Small intestine (tissue), 16 donors: ENCODE results near the gene ENC1. TPM values are rescaled to one million over a fixed set of nuclear protein-coding genes. Genes with fewer than 3 reads are reported as not detected.
"Not testable (repeated sequence)": the region's sequence is repeated elsewhere in the genome, so short reads cannot be mapped to it uniquely, and the experiment has no call there.

Experiments
- DNase-seq, 2 donors: peaks; one replicate each; pipeline versions ENCODE4 v3.0.0 to v3.0.0-alpha.2; 2013
- FAIRE-seq: peaks from 2 replicates; lab custom pipeline; 2012; peaks lifted over from hg19 to GRCh38; lab: Jason Lieb, UNC
- H3K27ac ChIP-seq, 3 donors: one replicate each; pipeline ENCODE4 v1.5.1; 2013; ENCODE audit warnings: low read length in 2 of 3, mild to moderate bottlenecking in 2 of 3, control low read depth in 1 of 3, inconsistent platforms in 1 of 3, low read depth in 1 of 3, moderate library complexity in 1 of 3
- H3K27me3 ChIP-seq, 3 donors: one replicate each; pipeline ENCODE4 v1.6.1; 2013; ENCODE audit warnings: low read length in 3 of 3, inconsistent platforms in 1 of 3; ENCODE audit not compliant: control insufficient read depth in 3 of 3, insufficient read depth in 3 of 3
- H3K36me3 ChIP-seq, 3 donors: one replicate each; pipeline ENCODE4 v1.6.1; 2013; ENCODE audit warnings: low read length in 3 of 3, inconsistent platforms in 1 of 3, low read depth in 1 of 3, mild to moderate bottlenecking in 1 of 3, moderate library complexity in 1 of 3; ENCODE audit not compliant: control insufficient read depth in 3 of 3, insufficient read depth in 2 of 3
- H3K4me1 ChIP-seq, 3 donors: one replicate each; pipeline ENCODE4 v1.6.1; 2013; ENCODE audit warnings: low read length in 2 of 3, inconsistent platforms in 1 of 3, low read depth in 1 of 3, mild to moderate bottlenecking in 1 of 3, moderate library complexity in 1 of 3; ENCODE audit not compliant: control insufficient read depth in 3 of 3, insufficient read depth in 2 of 3
- H3K4me3 ChIP-seq, 3 donors: one replicate each; pipeline ENCODE4 v1.5.1; 2013; ENCODE audit warnings: low read length in 3 of 3, control low read depth in 1 of 3, inconsistent platforms in 1 of 3, low read depth in 1 of 3, mild to moderate bottlenecking in 1 of 3, moderate library complexity in 1 of 3
- H3K9me3 ChIP-seq, 2 donors: one replicate each; pipeline ENCODE4 v1.6.1; 2013; ENCODE audit warnings: low read depth in 1 of 2, low read length in 1 of 2; ENCODE audit not compliant: control insufficient read depth in 2 of 2, insufficient read depth in 1 of 2
- WGBS, 3 donors: extraction: QIAGEN DNeasy Blood & Tissue Kit; methylation state at CpG; one replicate each; pipeline ENCODE4 v1.1.7; 2013; 5-methylcytosine and 5-hydroxymethylcytosine counted together
- long read RNA-seq, 10 donors: transcript quantifications; one replicate each; lab custom pipeline, GENCODE V29; 2026
- polyA plus RNA-seq, 4 donors: library from polyadenylated mRNA; stranded (reverse) in 3 of 4; unstranded in 1 of 4; fragments of 200-250 nt in 3 of 4; fragments of 120-200 nt in 1 of 4; gene quantifications; one replicate each; pipeline versions ENCODE4 v1.2.1 to v1.2.3, GENCODE V29; 2013
- donor health status: healthy with polysubstance abuse.
- donor health status: control.
- donor health status: control.
- donor health status: Bipolar disorder and iron deficiency.
- donor health status: healthy.

Gene ENC1, protein sequence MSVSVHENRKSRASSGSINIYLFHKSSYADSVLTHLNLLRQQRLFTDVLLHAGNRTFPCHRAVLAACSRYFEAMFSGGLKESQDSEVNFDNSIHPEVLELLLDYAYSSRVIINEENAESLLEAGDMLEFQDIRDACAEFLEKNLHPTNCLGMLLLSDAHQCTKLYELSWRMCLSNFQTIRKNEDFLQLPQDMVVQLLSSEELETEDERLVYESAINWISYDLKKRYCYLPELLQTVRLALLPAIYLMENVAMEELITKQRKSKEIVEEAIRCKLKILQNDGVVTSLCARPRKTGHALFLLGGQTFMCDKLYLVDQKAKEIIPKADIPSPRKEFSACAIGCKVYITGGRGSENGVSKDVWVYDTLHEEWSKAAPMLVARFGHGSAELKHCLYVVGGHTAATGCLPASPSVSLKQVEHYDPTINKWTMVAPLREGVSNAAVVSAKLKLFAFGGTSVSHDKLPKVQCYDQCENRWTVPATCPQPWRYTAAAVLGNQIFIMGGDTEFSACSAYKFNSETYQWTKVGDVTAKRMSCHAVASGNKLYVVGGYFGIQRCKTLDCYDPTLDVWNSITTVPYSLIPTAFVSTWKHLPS
- polyA plus RNA-seq: 100 to 1,000 TPM in 1 of 4 donors, 10 to 100 TPM in 2, 1 to 10 TPM in 1; 6.8 to 107 (median 16.9) TPM
- long read RNA-seq, donor 1, full-length matches to known transcripts: 26 of 111 reads
- long read RNA-seq, donor 1, partial matches to known transcripts: 85 of 111 reads
- long read RNA-seq, donor 1, other reads (novel, unspliced or antisense): 0 of 111 reads
- long read RNA-seq, donor 2, full-length matches to known transcripts: 8 of 24 reads
- long read RNA-seq, donor 2, partial matches to known transcripts: 16 of 24 reads
- long read RNA-seq, donor 2, other reads (novel, unspliced or antisense): 0 of 24 reads
- long read RNA-seq, donor 3, full-length matches to known transcripts: 2 of 44 reads
- long read RNA-seq, donor 3, partial matches to known transcripts: 42 of 44 reads
- long read RNA-seq, donor 3, other reads (novel, unspliced or antisense): 0 of 44 reads
- long read RNA-seq, donor 4: 0 reads
- long read RNA-seq, donor 5, partial matches to known transcripts: 9 of 10 reads
- long read RNA-seq, donor 5, other reads (novel, unspliced or antisense): 0 of 10 reads
- long read RNA-seq, donor 6, full-length matches to known transcripts: 11 of 50 reads
- long read RNA-seq, donor 6, partial matches to known transcripts: 39 of 50 reads
- long read RNA-seq, donor 6, other reads (novel, unspliced or antisense): 0 of 50 reads
- long read RNA-seq, donor 7, full-length matches to known transcripts: 5 of 10 reads
- long read RNA-seq, donor 7, partial matches to known transcripts: 5 of 10 reads
- long read RNA-seq, donor 7, other reads (novel, unspliced or antisense): 0 of 10 reads
- long read RNA-seq, donor 8: 0 reads
- long read RNA-seq, donor 9, full-length matches to known transcripts: 6 of 16 reads
- long read RNA-seq, donor 9, partial matches to known transcripts: 10 of 16 reads
- long read RNA-seq, donor 9, other reads (novel, unspliced or antisense): 0 of 16 reads
- long read RNA-seq, donor 10, full-length matches to known transcripts: 21 of 74 reads
- long read RNA-seq, donor 10, partial matches to known transcripts: 53 of 74 reads
- long read RNA-seq, donor 10, other reads (novel, unspliced or antisense): 0 of 74 reads

DNA sequence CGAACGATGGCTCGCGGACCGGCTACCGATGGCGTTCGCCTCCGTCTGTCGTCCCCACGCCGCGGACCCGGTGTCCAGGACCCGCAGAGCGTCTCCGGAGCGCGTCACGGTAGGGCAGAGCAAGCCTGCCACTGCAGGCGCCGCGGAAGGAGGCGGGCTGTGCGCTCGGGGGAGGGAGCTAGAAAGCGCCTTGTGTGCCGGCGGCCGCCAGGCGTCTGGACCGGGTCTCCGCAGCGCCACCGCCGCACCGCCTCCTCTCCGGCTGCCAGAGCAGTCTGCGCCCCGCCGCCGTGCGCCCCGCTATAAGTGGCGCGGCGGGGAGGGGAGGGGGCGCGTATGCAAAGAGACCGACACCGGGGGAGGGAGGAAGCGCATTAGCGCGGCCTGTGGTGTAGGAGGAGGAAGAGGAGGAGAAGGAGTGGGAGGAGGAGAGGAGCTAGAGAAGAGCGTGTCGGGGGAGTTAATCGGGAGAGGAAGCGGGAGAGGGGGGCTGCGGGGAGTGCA, at the start of gene ENC1:
Gene ENC1, minus strand, starts transcription at position 279 of the 504 bp plus-strand sequence. CDS start 4,243 bp downstream, outside the sequence.
- peak within 1 kb of the TSS; percentile 68 to 74 (median 74) for H3K4me3 ChIP-seq
- H3K27me3 ChIP-seq: no peaks in the 10 kb centered on the region
- H3K9me3 ChIP-seq: no peaks in the 10 kb centered on the region
- 0 to 1% (median 0%) methylated on average over 41 to 59 of the region's 59 CpGs for WGBS, 3 donors
- peak within 1 kb of the TSS; percentile 91 to 97 (median 96) for H3K27ac ChIP-seq
- FAIRE-seq (no peak), DNase-seq (peak; percentile 88 to 96)
- H3K4me1 ChIP-seq: peaks cover 2 to 35% (median 8%) of the 10 kb centered on the region in 3 donors
- H3K36me3 ChIP-seq: peaks cover 0 to 12% (median 0%) of the 10 kb centered on the region in 3 donors

DNA sequence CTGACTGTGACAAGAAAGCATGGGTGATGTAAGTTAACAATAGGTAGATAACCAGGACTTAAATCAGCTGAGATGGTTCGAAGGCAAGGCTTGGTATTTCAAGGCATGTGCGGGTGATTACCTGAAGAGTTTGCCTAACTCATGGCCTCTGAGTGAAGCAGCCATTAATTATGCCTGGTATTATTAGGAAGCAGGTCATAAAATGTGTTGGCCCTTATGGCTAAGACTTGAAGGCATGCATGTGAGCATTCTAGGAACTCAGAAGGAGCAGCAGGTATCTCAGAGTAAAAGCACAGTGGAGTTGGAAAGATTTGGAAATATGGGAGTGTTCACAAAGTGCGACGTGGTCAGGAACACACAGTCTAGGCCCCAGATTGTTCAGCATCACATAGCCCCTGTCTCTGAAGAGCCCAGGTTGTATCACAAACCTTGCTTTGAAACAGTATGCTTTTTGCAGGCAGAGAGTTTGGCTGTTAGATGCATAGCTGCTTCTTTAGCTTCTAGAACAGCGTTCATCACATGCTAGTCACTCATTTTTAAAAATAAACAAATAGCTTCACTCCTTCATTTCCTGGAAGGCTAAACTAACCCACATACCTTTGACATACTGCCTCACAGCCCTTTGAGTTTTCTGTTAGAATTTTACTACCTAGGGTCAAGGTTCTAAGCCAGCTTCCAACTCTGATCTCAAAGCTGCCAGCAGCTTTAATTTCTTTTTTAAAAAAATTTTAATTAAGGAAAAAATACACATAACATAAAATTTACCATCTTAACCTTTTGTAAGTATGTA, 46.6 kb upstream of the ENC1 start:
- FAIRE-seq (no peak), DNase-seq (peak; percentile 59 to 60)
- H3K27me3 ChIP-seq: no peaks in the 10 kb centered on the region
- no peaks in the 10 kb centered on the region for H3K9me3 ChIP-seq
- WGBS, 3 donors: 45 to 69% (median 61%) methylated on average over 5 of the region's 5 CpGs
- H3K4me3 ChIP-seq: no peak overlapping the region
- H3K4me1 ChIP-seq: peaks cover 7 to 18% (median 8%) of the 10 kb centered on the region in 3 donors
- H3K36me3 ChIP-seq: peaks cover 2 to 5% (median 4%) of the 10 kb centered on the region in 3 donors
- H3K27ac ChIP-seq: peak overlapping the region in 1 of 3 donors; percentile 15

DNA sequence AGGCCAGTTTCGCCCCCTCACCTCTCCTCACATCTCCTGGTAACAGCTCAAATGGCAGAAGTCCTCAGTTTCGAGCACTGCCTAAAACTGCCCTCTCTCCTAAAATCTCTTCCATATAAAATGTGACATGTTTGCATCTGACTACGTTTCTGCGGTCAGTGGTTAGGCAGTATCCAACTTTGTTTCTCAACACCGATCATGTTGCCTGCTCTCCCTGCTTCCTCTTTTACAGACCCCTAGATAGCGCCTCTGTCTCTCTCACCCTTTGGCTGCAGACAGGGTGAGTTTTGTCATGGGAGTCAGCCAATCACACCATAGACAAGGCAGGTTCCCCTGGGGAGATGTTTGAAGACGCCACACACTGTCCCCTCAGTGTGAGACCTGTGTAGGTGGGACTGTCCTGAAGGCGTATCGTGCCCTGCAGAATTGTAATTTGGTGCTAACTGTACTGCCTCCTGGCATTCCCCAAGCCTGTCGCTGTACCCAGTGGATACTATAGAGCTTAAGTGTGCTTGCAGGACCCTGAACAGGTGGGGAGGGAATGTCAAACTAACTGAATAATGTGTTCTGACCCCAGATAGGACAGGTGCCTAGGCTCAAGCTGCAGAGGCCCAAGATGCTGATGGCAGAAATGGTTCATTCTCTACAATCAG, 45.6 kb upstream of the ENC1 start:
- Histone ChIP-seq H3K9me3 (no peaks in the 10 kb centered on the region), H3K27me3 (no peaks in the 10 kb centered on the region), H3K27ac (peak overlapping the region in 2 of 3 donors; percentile 76 to 94), H3K4me1 (peaks cover 7 to 18% (median 8%) of the 10 kb centered on the region in 3 donors), H3K36me3 (peaks cover 2 to 4% (median 4%) of the 10 kb centered on the region in 3 donors), H3K4me3 (peak overlapping the region; percentile 77 to 91 (median 90))
- FAIRE-seq (no peak), DNase-seq (peak; percentile 24 to 45)
- WGBS, 3 donors: 29 to 43% (median 40%) methylated on average over 10 of the region's 10 CpGs

DNA sequence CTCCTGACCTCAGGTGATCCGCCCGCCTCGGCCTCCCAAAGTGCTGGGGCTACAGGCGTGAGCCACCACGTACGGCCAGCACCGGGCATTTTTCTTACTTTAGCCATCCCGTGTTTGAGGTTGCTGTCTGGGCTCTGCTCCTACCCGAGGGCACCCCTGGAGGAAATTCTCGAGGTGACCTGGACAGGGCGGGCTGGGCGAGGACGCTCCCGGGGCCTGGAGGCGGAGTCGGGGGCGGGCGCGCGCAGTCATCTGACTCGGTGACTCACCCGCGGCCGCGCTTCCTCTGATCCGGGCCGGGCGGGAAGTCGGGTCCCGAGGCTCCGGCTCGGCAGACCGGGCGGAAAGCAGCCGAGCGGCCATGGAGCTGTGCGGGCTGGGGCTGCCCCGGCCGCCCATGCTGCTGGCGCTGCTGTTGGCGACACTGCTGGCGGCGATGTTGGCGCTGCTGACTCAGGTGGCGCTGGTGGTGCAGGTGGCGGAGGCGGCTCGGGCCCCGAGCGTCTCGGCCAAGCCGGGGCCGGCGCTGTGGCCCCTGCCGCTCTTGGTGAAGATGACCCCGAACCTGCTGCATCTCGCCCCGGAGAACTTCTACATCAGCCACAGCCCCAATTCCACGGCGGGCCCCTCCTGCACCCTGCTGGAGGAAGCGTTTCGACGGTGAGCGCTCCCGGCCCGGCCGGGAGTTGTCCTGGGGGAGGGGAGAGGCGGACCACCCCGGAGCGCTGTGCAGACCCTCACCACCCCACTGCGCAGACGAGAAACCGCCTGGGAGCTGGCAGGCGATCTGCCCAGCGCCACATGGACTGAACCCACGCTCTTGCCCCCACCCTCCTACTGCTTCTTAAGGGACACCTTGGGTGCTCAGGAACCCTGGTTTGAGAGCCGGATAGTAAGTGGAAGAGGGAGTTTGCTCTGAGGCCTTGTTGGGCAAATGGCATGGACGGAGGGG, 44.6 kb upstream of the ENC1 start, which contains the start of gene HEXB:
Gene HEXB, plus strand, starts transcription at position 334 of the 952 bp plus-strand sequence. Its CDS starts 28 bp downstream, at position 362.
- Histone ChIP-seq H3K27me3 (no peaks in the 10 kb centered on the region), H3K4me1 (peaks cover 7 to 18% (median 8%) of the 10 kb centered on the region in 3 donors), H3K4me3 (peak within 1 kb of the TSS; percentile 77 to 91 (median 90)), H3K27ac (peak within 1 kb of the TSS; percentile 46 to 94 (median 76)), H3K36me3 (peaks cover 0 to 4% (median under 1%) of the 10 kb centered on the region in 3 donors), H3K9me3 (no peaks in the 10 kb centered on the region)
- 1 to 3% (median 2%) methylated on average over 59 to 78 of the region's 78 CpGs for WGBS, 3 donors
- peak; percentile 92 to 96 for DNase-seq
- no peak for FAIRE-seq

DNA sequence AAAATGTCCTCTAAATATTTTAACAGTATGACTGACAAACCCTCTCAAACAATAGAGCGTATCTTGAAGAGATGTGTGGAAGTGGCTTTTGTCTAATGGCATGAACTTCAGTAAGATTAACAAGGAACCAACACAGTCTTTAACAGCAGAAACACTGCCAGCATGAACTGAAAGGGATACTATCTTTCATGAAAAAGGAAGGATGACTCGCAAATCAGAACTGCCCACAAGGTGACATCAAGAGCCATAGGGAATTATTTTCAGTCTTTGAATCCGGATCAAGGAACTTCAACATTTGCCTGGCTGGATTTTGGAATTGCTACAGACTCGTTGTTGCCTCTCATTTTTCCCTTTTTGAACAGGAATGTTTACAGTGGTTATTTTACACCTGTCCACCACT, 39.4 kb upstream of the ENC1 start:
- H3K27me3 ChIP-seq: no peaks in the 10 kb centered on the region
- H3K4me1 ChIP-seq: peaks cover 0 to 8% (median 0%) of the 10 kb centered on the region in 3 donors
- H3K4me3 ChIP-seq: no peak overlapping the region
- H3K27ac ChIP-seq: no peak overlapping the region
- no peaks in the 10 kb centered on the region for H3K36me3 ChIP-seq
- DNase-seq (no peak), FAIRE-seq (no peak)
- no peaks in the 10 kb centered on the region for H3K9me3 ChIP-seq
- WGBS, 3 donors: 67 to 77% (median 73%) methylated on average over 4 of the region's 4 CpGs

DNA sequence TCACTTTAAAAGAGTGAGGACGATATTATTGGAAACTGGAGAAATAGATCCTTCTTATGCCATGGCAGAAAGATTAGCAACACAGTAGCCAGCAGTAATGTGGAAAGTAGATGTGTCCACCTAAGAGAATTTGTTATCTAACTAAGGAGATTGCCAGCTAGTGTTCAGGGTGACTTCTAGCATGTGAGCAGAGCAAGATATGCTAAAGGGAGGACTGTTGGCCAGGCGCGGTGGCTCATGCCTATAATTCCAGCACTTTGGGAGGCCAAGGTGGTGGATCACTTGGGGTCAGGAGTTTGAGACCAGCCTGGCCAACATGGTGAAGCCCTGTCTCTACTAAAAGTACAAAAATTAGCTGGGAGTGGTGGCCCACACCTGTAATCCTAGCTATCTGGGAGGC, 38.8 kb upstream of the ENC1 start:
- 88 to 93% (median 93%) methylated on average over 3 of the region's 3 CpGs for WGBS, 3 donors
- H3K27me3 ChIP-seq, FAIRE-seq, H3K27ac ChIP-seq, H3K4me3 ChIP-seq, H3K9me3 ChIP-seq, H3K36me3 ChIP-seq, DNase-seq, H3K4me1 ChIP-seq: not testable (repeated sequence)
